Measurements from ENCODE around the gene SKP1.

SKP1 gene

GRCh38 chr5:134130239-134130945, 46.4 kb downstream of the SKP1 start:
- no peak for DNase-seq

GRCh38 chr5:134129411-134130238, 47.1 kb downstream of the SKP1 start:
- no peak for DNase-seq

GRCh38 chr5:134128648-134128995, 48.1 kb downstream of the SKP1 start:
- no peak for DNase-seq

- DNase-seq: no peak
These were observed 48.6 kb downstream of the SKP1 start for GRCh38 chr5:134127988-134128647.

GRCh38 chr5:134127376-134127861, 49.3 kb downstream of the SKP1 start:
- DNase-seq: peak in 2 of 56 donors; percentile 24 to 30

GRCh38 chr5:134125039-134126015, 51.4 kb downstream of the SKP1 start:
- peak in 21 of 56 donors; percentile 22 to 71 (median 40) for DNase-seq

GRCh38 chr5:134124289-134125038, 52.3 kb downstream of the SKP1 start:
- DNase-seq: no peak

GRCh38 chr5:134123360-134123759, 53.4 kb downstream of the SKP1 start:
- no peak for DNase-seq

- DNase-seq: no peak
These were observed 54.2 kb downstream of the SKP1 start for GRCh38 chr5:134122530-134122929.

GRCh38 chr5:134120386-134121138, 56.2 kb downstream of the SKP1 start:
- DNase-seq: no peak

GRCh38 chr5:134119720-134120119, 57.0 kb downstream of the SKP1 start:
- DNase-seq: no peak

GRCh38 chr5:134118212-134118835, 58.4 kb downstream of the SKP1 start:
- no peak for DNase-seq

GRCh38 chr5:134116789-134117761, 59.7 kb downstream of the SKP1 start:
- DNase-seq: no peak

- DNase-seq: no peak
These were observed 60.5 kb downstream of the SKP1 start for GRCh38 chr5:134116286-134116685.

- DNase-seq: no peak
These were observed 61.0 kb downstream of the SKP1 start for GRCh38 chr5:134115806-134116175.

GRCh38 chr5:134114886-134115805, 61.6 kb downstream of the SKP1 start:
- DNase-seq: peak in 1 of 56 donors; percentile 42
